ENCODE measurements around the gene LARGE2. TPM values are rescaled to one million over a fixed set of nuclear protein-coding genes. Genes with fewer than 3 reads are reported as not detected.

LARGE2 gene
- total and polyA plus RNA-seq, 2 experiments from 2014 or later: 89.8 to 107 TPM

DNA sequence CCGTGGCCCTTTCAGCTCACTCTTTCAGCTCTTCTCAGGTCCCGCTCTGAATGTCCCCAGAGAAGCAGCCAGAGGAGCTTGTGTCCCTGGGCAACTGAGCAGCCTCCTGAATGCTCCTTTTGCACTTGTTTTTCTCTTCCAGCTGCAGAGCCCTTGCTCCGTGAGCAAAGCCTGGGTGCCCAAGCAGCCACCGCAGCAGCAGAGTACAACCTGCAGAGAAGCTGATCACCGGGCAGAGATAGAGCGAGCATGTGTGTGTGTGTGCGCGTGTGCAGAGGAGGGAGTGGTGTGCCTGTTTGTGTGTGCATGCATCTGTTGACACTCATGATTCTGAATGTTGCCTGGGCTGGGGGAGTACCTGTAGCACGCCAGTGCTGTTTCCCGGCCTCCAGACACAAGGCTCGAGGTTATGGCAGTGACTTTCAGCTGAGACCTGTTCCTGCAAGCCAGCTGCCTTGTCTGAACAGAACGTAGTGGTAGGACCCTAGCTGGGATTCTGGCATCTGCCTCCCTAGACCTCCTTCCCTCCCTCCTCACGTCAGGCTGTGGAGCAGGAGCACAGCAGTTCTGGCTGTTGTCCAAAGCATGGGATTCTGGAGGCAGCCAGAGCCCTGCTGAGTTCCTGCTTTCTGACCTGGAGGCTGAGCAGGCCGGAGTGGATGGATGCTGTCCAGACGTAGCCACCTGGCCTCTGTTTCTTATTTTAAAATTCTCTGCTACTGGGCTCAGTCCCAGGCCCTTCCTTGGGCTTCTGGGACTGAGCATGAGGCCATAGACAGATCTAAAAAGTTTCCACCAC lies 41.5 kb upstream of the LARGE2 start (continued):
- TF ChIP-seq, protein P1, sequence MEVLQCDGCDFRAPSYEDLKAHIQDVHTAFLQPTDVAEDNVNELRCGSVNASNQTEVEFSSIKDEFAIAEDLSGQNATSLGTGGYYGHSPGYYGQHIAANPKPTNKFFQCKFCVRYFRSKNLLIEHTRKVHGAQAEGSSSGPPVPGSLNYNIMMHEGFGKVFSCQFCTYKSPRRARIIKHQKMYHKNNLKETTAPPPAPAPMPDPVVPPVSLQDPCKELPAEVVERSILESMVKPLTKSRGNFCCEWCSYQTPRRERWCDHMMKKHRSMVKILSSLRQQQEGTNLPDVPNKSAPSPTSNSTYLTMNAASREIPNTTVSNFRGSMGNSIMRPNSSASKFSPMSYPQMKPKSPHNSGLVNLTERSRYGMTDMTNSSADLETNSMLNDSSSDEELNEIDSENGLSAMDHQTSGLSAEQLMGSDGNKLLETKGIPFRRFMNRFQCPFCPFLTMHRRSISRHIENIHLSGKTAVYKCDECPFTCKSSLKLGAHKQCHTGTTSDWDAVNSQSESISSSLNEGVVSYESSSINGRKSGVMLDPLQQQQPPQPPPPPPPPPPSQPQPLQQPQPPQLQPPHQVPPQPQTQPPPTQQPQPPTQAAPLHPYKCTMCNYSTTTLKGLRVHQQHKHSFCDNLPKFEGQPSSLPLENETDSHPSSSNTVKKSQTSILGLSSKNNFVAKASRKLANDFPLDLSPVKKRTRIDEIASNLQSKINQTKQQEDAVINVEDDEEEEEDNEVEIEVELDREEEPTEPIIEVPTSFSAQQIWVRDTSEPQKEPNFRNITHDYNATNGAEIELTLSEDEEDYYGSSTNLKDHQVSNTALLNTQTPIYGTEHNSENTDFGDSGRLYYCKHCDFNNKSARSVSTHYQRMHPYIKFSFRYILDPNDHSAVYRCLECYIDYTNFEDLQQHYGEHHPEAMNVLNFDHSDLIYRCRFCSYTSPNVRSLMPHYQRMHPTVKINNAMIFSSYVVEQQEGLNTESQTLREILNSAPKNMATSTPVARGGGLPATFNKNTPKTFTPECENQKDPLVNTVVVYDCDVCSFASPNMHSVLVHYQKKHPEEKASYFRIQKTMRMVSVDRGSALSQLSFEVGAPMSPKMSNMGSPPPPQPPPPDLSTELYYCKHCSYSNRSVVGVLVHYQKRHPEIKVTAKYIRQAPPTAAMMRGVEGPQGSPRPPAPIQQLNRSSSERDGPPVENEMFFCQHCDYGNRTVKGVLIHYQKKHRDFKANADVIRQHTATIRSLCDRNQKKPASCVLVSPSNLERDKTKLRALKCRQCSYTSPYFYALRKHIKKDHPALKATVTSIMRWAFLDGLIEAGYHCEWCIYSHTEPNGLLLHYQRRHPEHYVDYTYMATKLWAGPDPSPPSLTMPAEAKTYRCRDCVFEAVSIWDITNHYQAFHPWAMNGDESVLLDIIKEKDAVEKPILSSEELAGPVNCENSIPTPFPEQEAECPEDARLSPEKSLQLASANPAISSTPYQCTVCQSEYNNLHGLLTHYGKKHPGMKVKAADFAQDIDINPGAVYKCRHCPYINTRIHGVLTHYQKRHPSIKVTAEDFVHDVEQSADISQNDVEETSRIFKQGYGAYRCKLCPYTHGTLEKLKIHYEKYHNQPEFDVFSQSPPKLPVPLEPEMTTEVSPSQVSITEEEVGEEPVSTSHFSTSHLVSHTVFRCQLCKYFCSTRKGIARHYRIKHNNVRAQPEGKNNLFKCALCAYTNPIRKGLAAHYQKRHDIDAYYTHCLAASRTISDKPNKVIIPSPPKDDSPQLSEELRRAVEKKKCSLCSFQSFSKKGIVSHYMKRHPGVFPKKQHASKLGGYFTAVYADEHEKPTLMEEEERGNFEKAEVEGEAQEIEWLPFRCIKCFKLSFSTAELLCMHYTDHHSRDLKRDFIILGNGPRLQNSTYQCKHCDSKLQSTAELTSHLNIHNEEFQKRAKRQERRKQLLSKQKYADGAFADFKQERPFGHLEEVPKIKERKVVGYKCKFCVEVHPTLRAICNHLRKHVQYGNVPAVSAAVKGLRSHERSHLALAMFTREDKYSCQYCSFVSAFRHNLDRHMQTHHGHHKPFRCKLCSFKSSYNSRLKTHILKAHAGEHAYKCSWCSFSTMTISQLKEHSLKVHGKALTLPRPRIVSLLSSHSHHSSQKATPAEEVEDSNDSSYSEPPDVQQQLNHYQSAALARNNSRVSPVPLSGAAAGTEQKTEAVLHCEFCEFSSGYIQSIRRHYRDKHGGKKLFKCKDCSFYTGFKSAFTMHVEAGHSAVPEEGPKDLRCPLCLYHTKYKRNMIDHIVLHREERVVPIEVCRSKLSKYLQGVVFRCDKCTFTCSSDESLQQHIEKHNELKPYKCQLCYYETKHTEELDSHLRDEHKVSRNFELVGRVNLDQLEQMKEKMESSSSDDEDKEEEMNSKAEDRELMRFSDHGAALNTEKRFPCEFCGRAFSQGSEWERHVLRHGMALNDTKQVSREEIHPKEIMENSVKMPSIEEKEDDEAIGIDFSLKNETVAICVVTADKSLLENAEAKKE (CRISPR knock-in tag; IDR thresholded peaks at IDR 0.05): no peak
- no peak for TF ChIP-seq JUNB (IDR thresholded peaks at IDR 0.05; ENCODE audit: unreplicated experiment)
- TF ChIP-seq, protein P2, sequence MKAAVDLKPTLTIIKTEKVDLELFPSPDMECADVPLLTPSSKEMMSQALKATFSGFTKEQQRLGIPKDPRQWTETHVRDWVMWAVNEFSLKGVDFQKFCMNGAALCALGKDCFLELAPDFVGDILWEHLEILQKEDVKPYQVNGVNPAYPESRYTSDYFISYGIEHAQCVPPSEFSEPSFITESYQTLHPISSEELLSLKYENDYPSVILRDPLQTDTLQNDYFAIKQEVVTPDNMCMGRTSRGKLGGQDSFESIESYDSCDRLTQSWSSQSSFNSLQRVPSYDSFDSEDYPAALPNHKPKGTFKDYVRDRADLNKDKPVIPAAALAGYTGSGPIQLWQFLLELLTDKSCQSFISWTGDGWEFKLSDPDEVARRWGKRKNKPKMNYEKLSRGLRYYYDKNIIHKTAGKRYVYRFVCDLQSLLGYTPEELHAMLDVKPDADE (IDR thresholded peaks at IDR 0.05): no peak

DNA sequence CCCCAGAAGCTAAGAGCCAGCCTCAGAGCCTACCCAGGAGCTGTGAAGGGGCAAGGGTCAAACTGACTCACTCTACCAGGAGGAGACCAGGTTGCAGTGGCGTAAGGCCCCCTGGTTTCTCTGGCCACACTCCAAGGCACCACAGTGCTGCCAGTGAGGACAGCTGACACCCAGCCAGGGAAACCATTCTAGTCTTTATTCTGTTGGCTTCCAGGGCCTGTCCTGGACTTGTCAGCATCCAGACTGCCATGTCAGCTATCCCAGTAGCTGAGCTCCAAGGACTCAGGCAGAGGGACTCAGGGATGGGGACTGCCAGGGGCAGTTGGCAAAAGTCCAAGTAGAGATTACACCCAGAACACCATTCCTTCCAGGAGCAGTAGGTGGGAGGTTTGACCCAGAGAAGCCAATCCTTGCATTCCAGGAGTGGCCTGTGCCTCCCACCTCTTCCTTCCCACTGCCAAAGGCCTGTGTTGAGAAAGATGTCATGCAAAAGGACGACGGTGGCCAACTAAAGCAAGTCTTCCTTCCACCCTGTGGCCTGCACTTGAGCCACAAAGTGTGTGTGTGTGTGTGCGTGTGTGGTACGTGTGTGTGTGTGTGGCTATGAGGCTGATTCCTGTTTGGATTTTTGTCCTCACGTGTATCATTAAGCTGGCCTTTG lies 40.6 kb upstream of the LARGE2 start:
- Histone ChIP-seq H3K4me3 (no peak overlapping the region), H3K9me2 (ENCODE audit: insufficient read depth) (no peaks in the 10 kb centered on the region), H4K20me1 (replicated peaks; ENCODE audit: insufficient read depth) (no peaks in the 10 kb centered on the region), H3K27ac (ENCODE audit: low read depth) (no peak overlapping the region), H3K27me3 (ENCODE audit: insufficient read depth) (no peaks in the 10 kb centered on the region), H3K79me2 (replicated peaks; ENCODE audit: insufficient read depth) (no peaks in the 10 kb centered on the region), H2AFZ (no peak overlapping the region), H3F3A (replicated peaks; ENCODE audit: low read depth) (no peaks in the 10 kb centered on the region), H3K36me3 (ENCODE audit: insufficient read depth) (no peaks in the 10 kb centered on the region), H3K4me1 (ENCODE audit: insufficient read depth) (peaks cover 9% of the 10 kb centered on the region; the same call in 1 of the 2 replicates), H3K4me2 (no peak overlapping the region)
- H3K27ac Mint-ChIP-seq: no peak overlapping the region
- H3K9me3 Mint-ChIP-seq: no peaks in the 10 kb centered on the region
- ATAC-seq: no peak
- H3K4me1 Mint-ChIP-seq: peaks cover 9% of the 10 kb centered on the region
- no peak for TF ChIP-seq EZH2 (IDR thresholded peaks at IDR 0.05; ENCODE audit: low read depth, unreplicated experiment)
- TF ChIP-seq JUNB (IDR thresholded peaks at IDR 0.05; ENCODE audit: unreplicated experiment): no peak
- TF ChIP-seq NANOG (IDR thresholded peaks at IDR 0.05; ENCODE audit: borderline replicate concordance): no peak
- DNase-seq (ENCODE audit: low spot score): no peak
- H3K27me3 Mint-ChIP-seq (ENCODE audit: insufficient read depth, low read depth, poor library complexity): peaks cover 4% of the 10 kb centered on the region
- no peaks in the 10 kb centered on the region; the same call in 2 of the 3 replicates for H3K36me3 Mint-ChIP-seq (ENCODE audit: low read depth)
- H3K4me3 Mint-ChIP-seq: no peak overlapping the region
